Iris pigment epithelial cell (primary cell): ENCODE data around the gene P4HA3.

Source experiments
- DNase-seq: peaks from one replicate; pipeline ENCODE4 v3.0.0-alpha.2; 2011; ENCODE audit warnings: low read depth

P4HA3 gene

DNA sequence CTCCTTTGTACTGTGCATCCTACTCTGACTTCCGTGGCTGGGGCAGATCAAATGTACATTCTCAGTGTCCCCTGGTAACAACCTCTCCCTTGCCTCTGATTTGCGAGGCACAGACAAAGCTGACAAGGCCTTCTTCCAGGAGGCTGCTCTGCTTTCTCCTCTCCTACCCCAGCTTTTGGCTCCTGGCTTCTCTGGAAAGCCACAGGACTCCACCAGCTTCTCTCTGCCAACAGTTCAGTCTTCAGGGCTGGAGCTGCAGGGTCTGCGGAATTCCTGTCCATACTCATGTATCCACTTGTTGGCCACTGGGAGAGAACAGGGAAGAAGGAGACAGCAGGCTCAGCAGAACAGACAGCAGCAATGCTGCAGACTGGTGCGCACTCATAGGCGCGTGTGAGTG lies 44.4 kb downstream of the P4HA3 start:
- DNase-seq, result no peak

DNA sequence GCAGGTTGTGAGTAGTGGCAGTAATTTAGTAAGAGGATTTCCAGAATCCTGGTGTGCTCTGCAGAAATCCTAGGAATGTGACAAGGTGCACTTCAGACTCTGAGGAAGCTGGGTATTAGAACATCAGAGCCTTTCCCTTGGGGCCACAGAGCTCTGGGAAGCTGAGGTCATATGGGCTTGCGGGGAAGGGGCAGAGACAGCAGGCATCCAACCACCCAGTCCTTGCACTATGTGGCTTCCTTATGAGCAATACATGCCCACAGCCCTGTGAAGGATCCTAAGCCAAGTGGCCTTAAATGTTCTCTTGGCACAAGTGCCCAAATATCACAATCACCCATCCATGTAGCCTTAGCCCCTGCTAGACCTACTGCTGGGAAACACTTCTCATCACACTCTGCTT lies 46.2 kb downstream of the P4HA3 start:
- no peak for DNase-seq

DNA sequence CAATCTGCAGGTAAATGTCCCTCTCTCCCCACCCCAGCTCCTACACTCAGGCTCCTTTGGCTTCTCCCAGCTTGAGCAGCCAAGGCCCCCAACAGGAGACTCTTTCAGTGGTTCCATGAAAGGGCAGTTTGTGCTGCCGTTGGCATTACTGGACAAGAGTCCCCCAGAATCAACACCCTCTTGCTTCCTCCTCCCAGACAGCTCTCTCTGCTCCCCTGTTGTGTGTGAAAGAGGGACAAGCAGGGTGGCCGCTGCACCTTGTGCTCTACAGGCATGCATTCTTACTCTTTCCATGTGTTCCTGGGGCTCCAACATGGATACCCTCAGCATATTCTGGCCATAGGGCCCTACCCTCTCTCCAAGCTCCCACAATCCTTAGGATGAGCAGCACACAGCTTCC lies 48.7 kb downstream of the P4HA3 start:
- no peak for DNase-seq

GRCh38 chr11:74257959-74258553 lies 53.4 kb downstream of the P4HA3 start:
- DNase-seq, result peak; percentile 62

DNA sequence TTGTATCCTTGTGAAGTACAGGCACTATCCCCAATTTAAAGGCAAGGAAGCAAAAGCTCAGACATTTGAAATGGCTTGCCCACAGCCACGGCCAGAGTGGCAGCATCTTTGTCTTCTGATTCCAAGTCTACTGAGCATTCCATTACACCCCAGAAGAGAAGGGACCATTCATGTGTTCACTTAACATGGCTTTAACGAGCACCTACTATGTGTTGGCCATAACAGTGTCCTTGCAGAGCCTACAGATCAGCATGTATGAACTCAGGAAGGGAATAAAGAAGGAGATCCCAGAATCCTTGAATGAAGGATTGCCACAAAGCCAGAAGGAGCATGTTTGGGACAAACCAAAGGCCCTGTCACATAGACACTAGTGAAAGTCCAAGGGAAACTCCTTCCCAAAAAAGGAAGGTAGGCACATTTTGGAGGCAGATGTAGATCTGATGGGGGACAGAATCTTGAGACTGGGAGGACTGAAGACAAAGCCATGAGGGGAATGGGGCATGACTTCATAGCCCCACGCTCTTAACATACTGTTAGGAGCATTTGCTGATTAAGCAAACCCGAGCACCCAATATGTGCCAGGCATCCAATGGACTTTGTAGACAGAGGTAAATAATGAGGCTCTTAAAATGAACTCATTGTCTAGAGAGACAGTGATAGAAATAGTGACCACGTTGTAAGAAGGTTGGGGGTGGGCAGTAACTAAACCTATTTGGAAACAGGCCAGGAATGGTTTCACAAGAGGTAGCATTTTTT lies 54.9 kb downstream of the P4HA3 start:
- peak; percentile 25 for DNase-seq

DNA sequence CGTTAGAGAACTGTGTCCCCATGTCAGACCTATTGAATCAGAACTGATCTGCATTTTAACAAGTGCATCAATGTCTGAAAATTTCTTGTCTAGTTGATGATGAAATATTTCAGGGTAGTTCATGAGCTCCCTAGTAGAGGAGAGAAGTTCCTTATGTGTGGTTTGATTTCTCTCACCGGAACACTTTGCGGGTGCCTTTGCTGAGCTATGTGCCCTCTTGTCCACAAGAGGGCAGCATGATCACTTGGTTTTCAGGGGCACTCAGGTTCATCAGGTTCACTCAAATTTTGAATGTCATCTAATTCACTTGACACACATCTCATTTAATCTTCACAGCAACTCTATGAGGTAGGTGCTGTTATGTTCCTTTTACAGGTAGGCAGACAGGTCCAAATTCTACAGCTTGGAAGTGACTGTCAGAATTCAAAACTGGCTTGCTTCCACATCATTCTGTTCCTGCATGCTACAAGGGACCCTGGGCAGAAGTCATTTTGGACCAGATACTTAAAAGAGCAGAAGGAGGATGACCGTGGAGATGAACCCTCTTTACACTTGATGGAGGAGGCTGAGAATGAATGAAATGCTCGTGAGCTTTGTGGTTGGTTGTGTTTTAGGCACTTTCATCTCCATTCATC lies 55.6 kb downstream of the P4HA3 start:
- DNase-seq, result peak; percentile 68

- DNase-seq, result no peak
Observed at GRCh38 chr11:74253361-74253760, 58.1 kb downstream of the P4HA3 start.

DNA sequence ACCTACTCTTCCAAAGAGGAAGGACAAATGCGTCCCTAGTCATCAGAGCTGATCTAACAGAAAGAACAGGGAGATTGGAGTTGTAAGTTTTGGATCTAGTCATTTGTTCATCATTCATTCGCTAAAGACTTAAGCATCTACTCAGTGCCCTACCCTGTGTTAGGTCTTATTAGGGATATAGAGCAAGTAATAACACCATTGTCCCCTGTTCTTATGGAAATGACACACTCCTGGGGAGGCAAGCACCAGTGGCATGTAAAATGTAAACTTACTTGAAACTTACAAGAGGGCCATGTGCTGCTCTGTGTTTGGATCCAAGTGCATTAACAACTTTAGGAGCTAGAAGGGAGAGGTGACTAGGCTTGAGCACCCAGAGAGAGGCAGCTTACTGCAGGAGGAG lies 61.9 kb downstream of the P4HA3 start:
- DNase-seq, result no peak

DNA sequence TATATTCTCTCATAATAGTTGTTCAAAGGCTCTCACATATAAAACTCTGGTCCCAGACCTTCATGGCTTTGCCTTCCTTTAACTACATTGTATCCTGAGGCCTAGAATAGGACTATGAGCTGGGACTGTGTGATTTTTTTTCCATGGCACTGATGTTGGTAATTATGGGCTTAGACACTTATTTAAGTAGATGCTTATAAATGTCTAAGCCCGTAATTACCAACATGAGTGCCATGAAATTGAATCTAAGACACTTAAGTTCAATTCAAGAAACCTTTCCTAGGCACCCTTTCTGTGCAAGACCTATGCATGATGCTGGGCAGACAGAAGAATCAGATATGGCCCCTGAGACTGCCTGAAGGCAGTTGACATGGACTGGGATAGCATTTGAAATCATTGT lies 63.0 kb downstream of the P4HA3 start:
- no peak for DNase-seq

DNA sequence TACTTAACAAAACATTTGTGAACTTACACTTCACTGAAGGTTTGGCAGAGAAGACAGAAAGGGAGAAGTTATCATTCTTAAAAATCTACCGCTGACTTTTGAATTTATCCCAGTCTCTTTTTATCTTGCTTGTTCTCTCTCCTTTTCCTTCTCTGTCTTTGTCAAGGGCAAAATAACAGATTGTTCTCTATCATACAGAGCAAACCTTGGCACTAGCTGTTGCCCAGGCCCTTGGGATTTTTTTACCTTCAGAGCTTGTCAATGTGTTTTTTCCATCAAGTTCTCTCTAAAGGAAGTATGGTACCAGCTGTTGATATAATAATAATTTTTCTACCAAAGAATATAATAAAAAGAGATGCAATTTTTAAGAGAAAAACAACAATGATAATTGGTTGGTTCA lies 73.2 kb downstream of the P4HA3 start:
- no peak for DNase-seq

- peak; percentile 42 for DNase-seq
Observed at GRCh38 chr11:74237541-74237940, 73.9 kb downstream of the P4HA3 start.

- no peak for DNase-seq
Observed at GRCh38 chr11:74235121-74235520, 76.3 kb downstream of the P4HA3 start.

GRCh38 chr11:74233683-74234082 lies 77.8 kb downstream of the P4HA3 start:
- DNase-seq, result no peak

GRCh38 chr11:74232311-74232950 lies 79.0 kb downstream of the P4HA3 start:
- peak; percentile 56 for DNase-seq

- no peak for DNase-seq
Observed at GRCh38 chr11:74226907-74227306, 84.5 kb downstream of the P4HA3 start.

DNA sequence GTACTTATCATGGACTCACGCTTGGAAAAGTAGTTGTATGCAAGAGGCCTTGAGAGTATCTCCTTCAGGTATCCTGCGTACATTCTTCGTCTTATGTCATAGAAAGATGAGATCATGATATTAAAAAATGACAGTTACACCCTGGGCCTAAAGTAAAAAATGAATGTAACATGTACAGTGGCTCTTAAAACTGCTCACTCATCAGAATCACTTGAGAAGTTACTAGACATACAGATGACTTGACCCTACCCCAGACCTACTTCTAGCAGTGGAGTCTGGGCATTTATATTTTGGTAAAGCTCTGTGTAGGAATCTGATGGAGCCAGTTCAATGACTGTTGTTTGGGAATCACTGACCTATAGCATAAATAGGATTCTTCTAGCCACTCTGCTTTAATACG lies 85.9 kb downstream of the P4HA3 start:
- DNase-seq, result no peak

DNA sequence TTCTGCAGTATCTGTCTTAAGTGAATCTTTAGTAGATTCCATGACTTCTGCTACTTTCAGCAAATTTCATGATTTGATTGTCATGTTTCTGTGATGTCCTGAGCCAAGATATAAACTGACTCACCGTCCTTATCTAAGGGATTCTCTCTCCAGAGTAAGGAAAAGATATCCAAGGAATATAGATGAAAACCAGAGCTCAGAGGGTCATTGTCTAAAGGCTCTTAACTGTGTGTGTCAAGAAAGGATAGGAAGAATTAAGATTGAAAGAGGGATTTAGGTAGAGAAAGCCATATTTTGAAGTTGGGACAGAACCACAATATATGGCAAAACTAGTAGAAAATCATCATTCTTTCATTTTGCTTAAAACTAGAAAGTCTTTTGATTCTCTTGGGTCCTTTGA lies 89.6 kb downstream of the P4HA3 start:
- DNase-seq, result no peak

DNA sequence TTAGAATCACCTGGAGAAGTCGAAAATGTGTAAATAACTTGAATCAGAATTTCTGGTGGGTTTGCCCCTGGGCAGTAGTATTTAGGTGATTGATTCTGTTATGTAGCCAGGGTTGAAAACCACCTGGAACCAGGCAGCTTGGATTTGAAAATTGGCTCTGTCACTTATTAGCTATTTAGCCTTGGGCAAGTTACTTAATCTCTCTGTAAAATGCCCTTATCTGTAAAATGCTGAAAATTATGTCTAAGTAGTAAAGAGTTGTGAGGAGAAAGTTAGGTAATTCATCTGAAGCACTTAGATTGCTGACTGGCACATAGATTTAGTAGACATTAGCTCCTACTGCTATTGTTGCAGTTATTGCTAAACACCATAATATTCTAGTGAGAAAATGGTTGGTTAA lies 91.1 kb downstream of the P4HA3 start:
- DNase-seq, result no peak
